Activated T-cell treated with anti-CD3 and anti-CD28 coated beads, Interleukin-2, amount 50 U/mL, for 72 hours (primary cell): ENCODE measurements around the gene HECA. TPM values are rescaled to one million over a fixed set of nuclear protein-coding genes. Genes with fewer than 3 reads are reported as not detected.
A peak's percentile ranks its signal among the peaks of the same experiment; 100 is the strongest.
"Not testable (repeated sequence)": the region's sequence is repeated elsewhere in the genome, so short reads cannot be mapped to it uniquely, and the experiment has no call there.

Experiments
- ATAC-seq, 2 donors: fragments of 150-1000 bp; cut with Tn5 transposase; replicated peaks in 1 of 2; 2 replicates each; pipeline ENCODE4 v1.10.0; 2021; ENCODE audit warnings: moderate library complexity in 2 of 2, mild to moderate bottlenecking in 1 of 2
- DNase-seq, 2 donors: peaks; one replicate each; pipeline ENCODE4 v3.0.0; 2021 to 2022; ENCODE audit warnings: mixed read lengths in 1 of 2
- H3K27ac Mint-ChIP-seq: one replicate; pipeline ENCODE4 v1.8.0; 2022; ENCODE audit warnings: mild to moderate bottlenecking, moderate library complexity, mixed read lengths
- H3K27me3 Mint-ChIP-seq: one replicate; pipeline ENCODE4 v1.8.0; 2022; ENCODE audit warnings: low read depth, mixed read lengths
- H3K36me3 Mint-ChIP-seq, 2 donors: one replicate each; pipeline ENCODE4 v1.8.0; 2022; ENCODE audit warnings: mixed read lengths in 2 of 2, mild to moderate bottlenecking in 1 of 2; ENCODE audit not compliant: insufficient read depth in 2 of 2
- H3K4me1 Mint-ChIP-seq: one replicate; pipeline ENCODE4 v1.8.0; 2022; ENCODE audit warnings: low read depth, mixed read lengths
- H3K4me3 Mint-ChIP-seq, 2 donors: one replicate each; pipeline ENCODE4 v1.8.0; 2022; ENCODE audit warnings: mild to moderate bottlenecking in 2 of 2, mixed read lengths in 2 of 2, moderate library complexity in 2 of 2
- H3K9me3 Mint-ChIP-seq, 2 donors: one replicate each; pipeline ENCODE4 v1.8.0; 2022; ENCODE audit warnings: mixed read lengths in 2 of 2
- total RNA-seq, 2 donors: library from RNA; stranded (reverse); gene quantifications; one replicate each; pipeline ENCODE4 v1.2.3, GENCODE V29; 2022

HECA gene
- total RNA-seq, 2 donors from 2014 or later = 77.6 to 89.7 TPM

- no peaks in the 10 kb centered on the region for H3K4me1 Mint-ChIP-seq
These were observed 66.5 kb downstream of the HECA start for GRCh38 chr6:139201378-139201777.

GRCh38 chr6:139204978-139205377 lies 70.1 kb downstream of the HECA start:
- DNase-seq (no peak), ATAC-seq (no peak)
- Mint-ChIP-seq H3K27me3 (no peaks in the 10 kb centered on the region), H3K4me3 (no peak overlapping the region), H3K36me3 (peaks cover 18 to 30% of the 10 kb centered on the region in 2 donors), H3K9me3 (peaks cover 13 to 23% of the 10 kb centered on the region in 2 donors), H3K4me1 (no peaks in the 10 kb centered on the region), H3K27ac (no peak overlapping the region)

More at GRCh38 chr6:139201378-139201777, 66.5 kb downstream of the HECA start:
- Mint-ChIP-seq H3K36me3 (peaks cover 4 to 9% of the 10 kb centered on the region in 2 donors), H3K9me3 (peaks cover 0 to 3% of the 10 kb centered on the region in 2 donors), H3K27ac (no peak overlapping the region), H3K4me3 (no peak overlapping the region), H3K27me3 (no peaks in the 10 kb centered on the region)
- DNase-seq (no peak), ATAC-seq (no peak)

GRCh38 chr6:139205843-139206242 lies 71.0 kb downstream of the HECA start:
- H3K27me3 Mint-ChIP-seq = no peaks in the 10 kb centered on the region

GRCh38 chr6:139210766-139211165 lies 75.9 kb downstream of the HECA start:
- Mint-ChIP-seq H3K36me3 (peaks cover 20 to 34% of the 10 kb centered on the region in 2 donors), H3K9me3 (peaks cover 23 to 24% of the 10 kb centered on the region in 2 donors)
- not testable (repeated sequence) for H3K27me3 Mint-ChIP-seq, H3K27ac Mint-ChIP-seq, H3K4me1 Mint-ChIP-seq, ATAC-seq, DNase-seq, H3K4me3 Mint-ChIP-seq

More at GRCh38 chr6:139205843-139206242, 71.0 kb downstream of the HECA start:
- Mint-ChIP-seq H3K9me3 (peaks cover 13 to 26% of the 10 kb centered on the region in 2 donors), H3K27ac (no peak overlapping the region), H3K4me3 (no peak overlapping the region), H3K36me3 (peaks cover 20 to 32% of the 10 kb centered on the region in 2 donors), H3K4me1 (no peaks in the 10 kb centered on the region)
- ATAC-seq = no peak
- no peak for DNase-seq

- H3K27me3 Mint-ChIP-seq, H3K27ac Mint-ChIP-seq, H3K4me1 Mint-ChIP-seq, H3K4me3 Mint-ChIP-seq, ATAC-seq, DNase-seq: not testable (repeated sequence)
- peaks cover 18 to 25% of the 10 kb centered on the region in 2 donors for H3K36me3 Mint-ChIP-seq
- peaks cover 17 to 20% of the 10 kb centered on the region in 2 donors for H3K9me3 Mint-ChIP-seq
These were observed 77.6 kb downstream of the HECA start for GRCh38 chr6:139212460-139212859.

- no peaks in the 10 kb centered on the region for H3K27me3 Mint-ChIP-seq
- DNase-seq = peak; percentile 70 to 74
- H3K9me3 Mint-ChIP-seq = peaks cover 0 to 1% of the 10 kb centered on the region in 2 donors
- peaks cover 0 to 5% of the 10 kb centered on the region in 2 donors for H3K36me3 Mint-ChIP-seq
- H3K4me1 Mint-ChIP-seq = peaks cover 8% of the 10 kb centered on the region
- peak; percentile 99 to 100 for ATAC-seq
- H3K27ac Mint-ChIP-seq = peak overlapping the region; percentile 60
- peak overlapping the region; percentile 71 to 73 for H3K4me3 Mint-ChIP-seq
These were observed 84.4 kb downstream of the HECA start for GRCh38 chr6:139219271-139219729.

- peaks cover 0 to 5% of the 10 kb centered on the region in 2 donors for H3K36me3 Mint-ChIP-seq
- peaks cover 8% of the 10 kb centered on the region for H3K4me1 Mint-ChIP-seq
- H3K9me3 Mint-ChIP-seq = peaks cover 0 to 1% of the 10 kb centered on the region in 2 donors
- H3K4me3 Mint-ChIP-seq = no peak overlapping the region
- ATAC-seq = no peak
- H3K27ac Mint-ChIP-seq = peak overlapping the region; percentile 60
- H3K27me3 Mint-ChIP-seq = no peaks in the 10 kb centered on the region
- no peak for DNase-seq
These were observed 84.9 kb downstream of the HECA start for GRCh38 chr6:139219746-139220145.

GRCh38 chr6:139228387-139228786 lies 93.5 kb downstream of the HECA start:
- DNase-seq, H3K9me3 Mint-ChIP-seq, H3K4me3 Mint-ChIP-seq, H3K36me3 Mint-ChIP-seq, H3K27ac Mint-ChIP-seq, ATAC-seq, H3K27me3 Mint-ChIP-seq: not testable (repeated sequence)
- peaks cover 11% of the 10 kb centered on the region for H3K4me1 Mint-ChIP-seq

Other genes with a start within 250 kb of the HECA start
- 10 to 100 TPM; 92.0 to 92.9 TPM for gene REPS1, start 146.8 kb upstream of the HECA start, total RNA-seq
- gene ABRACL, start 106.3 kb upstream of the HECA start, total RNA-seq = 10 to 100 TPM; 81.8 to 82.7 TPM
- under 1 TPM; 0.19 to 0.22 TPM for gene TXLNB, start 156.9 kb downstream of the HECA start, total RNA-seq
- 10 to 100 TPM; 26.0 to 73.0 TPM for gene CITED2, start 239.6 kb downstream of the HECA start, total RNA-seq